Stimulated activated CD8-positive, alpha-beta memory T cell treated with anti-CD3 and anti-CD28 coated beads, Interleukin-2, amount 100 ng/mL, for 48 hours (primary cell): ENCODE measurements around the gene NOG.

Experiments used
- DNase-seq, 2 donors: peaks; one replicate each; pipeline ENCODE4 v3.0.0-alpha.2; 2020; ENCODE audit warnings: low read depth in 2 of 2

Gene NOG

DNA sequence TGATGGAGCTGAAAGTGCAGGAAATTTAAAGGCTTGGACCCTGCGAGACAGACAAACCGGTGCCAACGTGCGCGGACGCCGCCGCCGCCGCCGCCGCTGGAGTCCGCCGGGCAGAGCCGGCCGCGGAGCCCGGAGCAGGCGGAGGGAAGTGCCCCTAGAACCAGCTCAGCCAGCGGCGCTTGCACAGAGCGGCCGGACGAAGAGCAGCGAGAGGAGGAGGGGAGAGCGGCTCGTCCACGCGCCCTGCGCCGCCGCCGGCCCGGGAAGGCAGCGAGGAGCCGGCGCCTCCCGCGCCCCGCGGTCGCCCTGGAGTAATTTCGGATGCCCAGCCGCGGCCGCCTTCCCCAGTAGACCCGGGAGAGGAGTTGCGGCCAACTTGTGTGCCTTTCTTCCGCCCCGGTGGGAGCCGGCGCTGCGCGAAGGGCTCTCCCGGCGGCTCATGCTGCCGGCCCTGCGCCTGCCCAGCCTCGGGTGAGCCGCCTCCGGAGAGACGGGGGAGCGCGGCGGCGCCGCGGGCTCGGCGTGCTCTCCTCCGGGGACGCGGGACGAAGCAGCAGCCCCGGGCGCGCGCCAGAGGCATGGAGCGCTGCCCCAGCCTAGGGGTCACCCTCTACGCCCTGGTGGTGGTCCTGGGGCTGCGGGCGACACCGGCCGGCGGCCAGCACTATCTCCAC is at the start of gene NOG:
TSS of gene NOG (plus strand) at position 54 of the 674 bp plus-strand sequence. CDS start at position 579, 525 bp downstream.
- no peak for DNase-seq

DNA sequence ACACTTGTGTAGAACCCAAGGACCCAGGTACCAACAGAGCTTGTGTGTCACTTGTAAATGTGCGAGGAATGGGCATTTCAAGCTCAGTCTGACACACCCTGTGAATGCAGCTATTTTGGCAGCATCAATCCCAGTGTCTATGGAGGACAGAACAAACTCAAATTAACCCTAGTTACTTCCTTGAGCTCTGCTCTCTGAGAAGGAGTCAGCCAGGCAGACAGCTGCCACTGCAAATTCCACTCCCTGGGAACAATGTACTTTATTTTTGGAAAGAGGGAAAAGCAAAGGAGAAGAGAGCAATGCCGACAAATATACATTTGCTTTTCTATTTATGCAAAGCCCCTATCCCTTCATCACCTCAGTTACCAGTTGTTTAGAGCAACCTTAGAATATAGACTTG is 48.4 kb upstream of the NOG start:
- no peak for DNase-seq

- no peak for DNase-seq
Measured at GRCh38 chr17:56545930-56546329, 47.6 kb upstream of the NOG start.

GRCh38 chr17:56548661-56549060 is 44.8 kb upstream of the NOG start:
- no peak for DNase-seq

GRCh38 chr17:56549501-56549900 is 44.0 kb upstream of the NOG start:
- no peak for DNase-seq

- DNase-seq, result no peak
Measured at GRCh38 chr17:56557682-56558081, 35.8 kb upstream of the NOG start.

GRCh38 chr17:56558088-56558487 is 35.4 kb upstream of the NOG start:
- DNase-seq, result no peak

- no peak for DNase-seq
Measured at GRCh38 chr17:56570199-56570598, 23.3 kb upstream of the NOG start.

DNA sequence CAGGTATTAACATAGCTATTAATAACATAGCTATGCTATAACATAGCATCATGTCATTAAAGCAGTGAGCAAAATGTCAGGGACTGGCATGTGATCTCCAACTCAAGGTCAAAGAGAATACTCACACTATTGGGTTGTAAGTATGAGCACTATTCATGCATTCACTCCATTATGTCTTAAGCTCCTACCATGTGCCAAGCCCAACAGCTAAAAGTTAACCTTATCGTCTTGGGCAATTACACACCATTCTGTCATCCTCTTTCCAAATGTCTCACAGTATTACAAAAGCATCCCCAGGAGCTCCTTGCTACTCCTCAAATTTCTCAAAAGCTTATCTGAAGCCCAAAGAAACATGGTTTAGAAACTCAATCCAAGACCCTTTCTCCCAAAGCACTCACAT is 22.0 kb upstream of the NOG start:
- DNase-seq, result no peak

DNA sequence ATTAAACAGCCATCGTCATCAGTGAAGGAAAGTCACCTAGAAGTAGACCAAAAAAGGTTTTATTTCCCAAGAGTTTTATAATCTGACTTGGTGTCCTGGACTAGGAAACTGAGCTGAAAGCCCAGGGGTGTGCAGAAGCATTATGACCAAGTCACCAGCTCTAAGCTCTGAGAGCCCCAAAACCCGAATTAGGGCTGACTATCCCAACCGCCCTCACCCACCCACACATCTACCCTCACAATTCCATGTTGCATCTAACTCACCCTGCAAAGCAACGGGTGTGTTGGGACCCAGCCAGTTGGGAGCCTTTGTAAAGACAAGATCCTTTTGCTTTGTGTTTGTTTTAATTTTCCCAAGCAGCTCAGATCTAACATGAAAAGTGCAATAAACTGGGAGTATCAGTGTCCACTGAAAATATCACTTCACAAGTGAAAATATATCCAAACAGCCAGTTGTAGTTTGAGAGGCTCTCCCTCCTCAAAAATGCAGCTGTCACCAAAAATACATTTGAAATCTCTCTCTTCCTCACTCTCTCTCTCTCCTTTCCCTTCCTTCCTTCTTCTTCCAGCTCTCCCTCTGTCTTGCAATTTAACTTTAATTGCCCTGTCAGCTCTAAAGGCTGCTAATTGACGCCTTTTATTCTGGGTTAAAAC is 16.2 kb upstream of the NOG start:
- DNase-seq, result no peak

DNA sequence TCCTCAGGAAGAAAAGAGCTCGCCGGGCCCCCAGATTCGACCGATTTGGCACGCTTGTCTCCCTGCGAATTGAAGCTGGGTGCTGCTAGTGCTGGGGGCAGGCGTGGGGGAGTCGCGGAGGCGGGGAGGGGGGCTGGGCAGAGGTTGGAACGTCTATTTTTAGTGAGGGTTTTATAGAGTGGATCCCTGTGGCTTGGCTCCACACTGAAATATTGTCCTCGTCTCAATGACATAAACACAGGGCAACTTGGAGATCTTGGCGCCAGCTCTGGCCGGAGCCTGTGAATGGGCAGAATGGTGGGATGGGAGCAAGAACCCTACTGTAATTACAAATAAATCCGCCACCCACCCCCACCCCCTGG is 15.7 kb upstream of the NOG start:
- no peak for DNase-seq

- DNase-seq, result no peak
Measured at GRCh38 chr17:56581635-56582627, 11.6 kb upstream of the NOG start.

DNA sequence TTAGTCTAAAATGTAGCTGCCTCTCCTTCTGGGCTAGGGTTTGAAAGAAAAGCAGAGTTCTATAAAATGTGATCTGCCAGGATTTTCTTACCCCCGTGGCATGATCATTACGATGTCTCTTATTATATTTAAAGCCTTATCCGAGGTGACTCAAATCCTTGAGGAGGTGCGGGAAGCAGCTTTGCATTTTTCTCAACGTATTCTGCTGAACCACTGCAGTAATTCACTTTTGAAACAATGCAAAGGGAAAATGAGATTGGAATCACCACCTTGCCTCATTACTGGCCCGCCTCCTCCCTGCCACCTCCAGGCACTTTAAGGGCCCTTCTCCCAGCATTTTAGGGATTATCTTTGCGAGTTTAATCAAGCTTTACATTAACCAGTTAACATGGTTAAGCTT is 9.7 kb upstream of the NOG start:
- no peak for DNase-seq

- DNase-seq, result no peak
Measured at GRCh38 chr17:56587298-56587697, 6.2 kb upstream of the NOG start.

- peak in 1 of 2 donors; percentile 59 for DNase-seq
Measured at GRCh38 chr17:56592487-56593085, 913 bp upstream of the NOG start.

GRCh38 chr17:56593086-56593645 is 333 bp upstream of the NOG start:
- DNase-seq, result no peak

DNA sequence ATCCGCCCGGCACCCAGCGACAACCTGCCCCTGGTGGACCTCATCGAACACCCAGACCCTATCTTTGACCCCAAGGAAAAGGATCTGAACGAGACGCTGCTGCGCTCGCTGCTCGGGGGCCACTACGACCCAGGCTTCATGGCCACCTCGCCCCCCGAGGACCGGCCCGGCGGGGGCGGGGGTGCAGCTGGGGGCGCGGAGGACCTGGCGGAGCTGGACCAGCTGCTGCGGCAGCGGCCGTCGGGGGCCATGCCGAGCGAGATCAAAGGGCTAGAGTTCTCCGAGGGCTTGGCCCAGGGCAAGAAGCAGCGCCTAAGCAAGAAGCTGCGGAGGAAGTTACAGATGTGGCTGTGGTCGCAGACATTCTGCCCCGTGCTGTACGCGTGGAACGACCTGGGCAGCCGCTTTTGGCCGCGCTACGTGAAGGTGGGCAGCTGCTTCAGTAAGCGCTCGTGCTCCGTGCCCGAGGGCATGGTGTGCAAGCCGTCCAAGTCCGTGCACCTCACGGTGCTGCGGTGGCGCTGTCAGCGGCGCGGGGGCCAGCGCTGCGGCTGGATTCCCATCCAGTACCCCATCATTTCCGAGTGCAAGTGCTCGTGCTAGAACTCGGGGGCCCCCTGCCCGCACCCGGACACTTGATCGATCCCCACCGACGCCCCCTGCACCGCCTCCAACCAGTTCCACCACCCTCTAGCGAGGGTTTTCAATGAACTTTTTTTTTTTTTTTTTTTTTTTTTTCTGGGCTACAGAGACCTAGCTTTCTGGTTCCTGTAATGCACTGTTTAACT is 1.0 kb downstream of the NOG start:
- no peak for DNase-seq

DNA sequence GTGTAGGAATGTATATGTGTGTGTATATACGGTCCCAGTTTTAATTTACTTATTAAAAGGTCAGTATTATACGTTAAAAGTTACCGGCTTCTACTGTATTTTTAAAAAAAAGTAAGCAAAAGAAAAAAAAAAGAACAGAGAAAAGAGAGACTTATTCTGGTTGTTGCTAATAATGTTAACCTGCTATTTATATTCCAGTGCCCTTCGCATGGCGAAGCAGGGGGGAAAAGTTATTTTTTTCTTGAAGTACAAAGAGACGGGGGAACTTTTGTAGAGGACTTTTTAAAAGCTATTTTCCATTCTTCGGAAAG is 1.6 kb downstream of the NOG start:
- DNase-seq, result no peak

GRCh38 chr17:56595831-56596690 is 2.6 kb downstream of the NOG start:
- no peak for DNase-seq
